Kidney (tissue), 14 donors: ENCODE measurements around the gene TRIM9. TPM values are rescaled to one million over a fixed set of nuclear protein-coding genes. Genes with fewer than 3 reads are reported as not detected.

Experiments
- DNase-seq, 5 donors: peaks; one replicate each; pipeline ENCODE4 v3.0.0-alpha.2; 2013 to 2020
- FAIRE-seq: peaks from 2 replicates; lab custom pipeline; 2012; peaks lifted over from hg19 to GRCh38; lab: Jason Lieb, UNC
- H3K27ac ChIP-seq, 2 donors: one replicate each; pipeline ENCODE4 v1.7.0; 2013; ENCODE audit warnings: low read depth in 2 of 2, low read length in 2 of 2, inconsistent platforms in 1 of 2
- H3K27me3 ChIP-seq: one replicate; pipeline ENCODE4 v1.7.1; 2013; ENCODE audit warnings: low read length, inconsistent platforms; ENCODE audit not compliant: control insufficient read depth, insufficient read depth
- H3K36me3 ChIP-seq, 3 donors: one replicate each; pipeline versions ENCODE4 v1.7.0 to v1.7.1; 2013; ENCODE audit warnings: low read length in 3 of 3, control low read depth in 1 of 3, inconsistent platforms in 1 of 3; ENCODE audit not compliant: insufficient read depth in 3 of 3, control insufficient read depth in 2 of 3
- H3K4me1 ChIP-seq, 3 donors: one replicate each; pipeline versions ENCODE4 v1.7.0 to v1.7.1; 2013; ENCODE audit warnings: low read length in 3 of 3, inconsistent platforms in 1 of 3, low read depth in 1 of 3; ENCODE audit not compliant: control insufficient read depth in 2 of 3, insufficient read depth in 2 of 3
- H3K4me3 ChIP-seq, 3 donors: one replicate each; pipeline versions ENCODE4 v1.7.0 to v1.8.1; 2013; ENCODE audit warnings: low read length in 3 of 3, control low read depth in 1 of 3, inconsistent platforms in 1 of 3
- H3K9ac ChIP-seq, 3 donors: one replicate each; pipeline versions ENCODE4 v1.7.0 to v1.7.1; 2013; ENCODE audit warnings: low read length in 3 of 3, control low read depth in 1 of 3, inconsistent platforms in 1 of 3
- H3K9me3 ChIP-seq, 3 donors: one replicate each; pipeline versions ENCODE4 v1.7.0 to v1.7.1; 2013; ENCODE audit warnings: low read length in 3 of 3, control low read depth in 1 of 3, inconsistent platforms in 1 of 3; ENCODE audit not compliant: control insufficient read depth in 2 of 3, insufficient read depth in 1 of 3
- intact Hi-C: fragments of 100-400 bp; cut with DNase I; formaldehyde crosslinking; loops from one replicate; pipeline ENCODE4 v1.11.1; 2022
- polyA plus RNA-seq: library from polyadenylated mRNA; stranded (reverse); fragments of 350-450 nt; fragmentation: Illumina TruSeq; extraction: RNeasy Lipid Tissue Mini Kit (QIAGEN cat#74804); gene quantifications from one replicate; pipeline ENCODE4 v1.2.3, GENCODE V29; 2014; ENCODE audit warnings: low read depth, low replicate concordance; ENCODE audit not compliant: insufficient read depth
- total RNA-seq: library from RNA; stranded (reverse); fragmentation: NEBNext Ultra II Directional; extraction: Animal tissue kit (Norgen Biotek cat#: 25700); gene quantifications from one replicate; pipeline ENCODE4 v1.2.1, GENCODE V29; 2021
- TF ChIP-seq, protein P1 (sequence below): IDR thresholded peaks from 3 replicates; pipeline ENCODE4 v1.5.1; 2012; ENCODE audit warnings: mild to moderate bottlenecking, moderate library complexity, borderline replicate concordance; ENCODE audit not compliant: insufficient read depth; ENCODE audit errors: extremely low read depth
- donor health status: control.
- donor health status: control.
- donor health status: control.
- donor health status: control.
- donor health status: control.
- donor health status: DM: yes; HTN: yes; CAD: no.
- donor health status: Normal renal cell carcinoma (clear cell type).

The TRIM9 gene
- total and polyA plus RNA-seq, 2 donors from 2014 or later = 0.67 to 2.0 TPM

DNA sequence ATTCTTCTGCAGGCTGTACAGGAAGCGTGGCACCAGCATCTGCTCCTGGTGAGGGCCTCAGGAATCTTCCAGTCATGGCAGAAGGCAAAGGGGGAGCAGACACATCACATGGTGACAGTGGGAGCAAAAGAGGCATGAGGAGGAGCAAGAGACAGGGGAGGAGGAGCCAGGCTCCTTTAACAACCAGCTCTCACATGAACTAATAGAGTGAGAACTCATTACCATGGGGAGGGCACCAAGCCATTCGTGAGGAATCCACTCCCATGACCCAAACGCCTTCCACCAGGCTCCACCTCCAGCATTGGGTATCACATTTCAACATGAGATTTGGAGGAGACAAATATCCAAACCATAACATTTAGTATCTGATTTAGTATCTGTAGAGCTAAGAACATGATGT is 14.7 kb upstream of the TRIM9 start:
- no peak for FAIRE-seq
- no peaks in the 10 kb centered on the region for H3K4me1 ChIP-seq

DNA sequence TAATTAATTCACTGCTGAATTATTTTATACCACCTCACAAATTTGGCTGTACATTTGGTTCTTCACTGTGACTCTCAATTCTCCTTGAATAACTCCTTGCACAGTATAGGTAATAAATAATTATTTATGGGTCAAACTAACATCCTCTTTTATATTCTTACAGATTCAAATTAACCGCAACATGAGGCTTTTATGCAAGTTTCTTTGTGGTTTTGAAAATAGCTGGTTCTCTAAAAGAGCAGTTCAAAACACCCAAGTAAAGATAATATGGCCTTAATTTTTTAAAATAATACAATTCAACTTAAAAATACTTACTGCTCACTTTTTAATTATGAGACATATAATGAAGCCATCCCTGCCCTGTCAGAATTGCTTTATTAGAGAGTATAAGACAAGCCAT is 12.9 kb upstream of the TRIM9 start:
- no peaks in the 10 kb centered on the region for H3K9me3 ChIP-seq
- TF ChIP-seq, protein P1, sequence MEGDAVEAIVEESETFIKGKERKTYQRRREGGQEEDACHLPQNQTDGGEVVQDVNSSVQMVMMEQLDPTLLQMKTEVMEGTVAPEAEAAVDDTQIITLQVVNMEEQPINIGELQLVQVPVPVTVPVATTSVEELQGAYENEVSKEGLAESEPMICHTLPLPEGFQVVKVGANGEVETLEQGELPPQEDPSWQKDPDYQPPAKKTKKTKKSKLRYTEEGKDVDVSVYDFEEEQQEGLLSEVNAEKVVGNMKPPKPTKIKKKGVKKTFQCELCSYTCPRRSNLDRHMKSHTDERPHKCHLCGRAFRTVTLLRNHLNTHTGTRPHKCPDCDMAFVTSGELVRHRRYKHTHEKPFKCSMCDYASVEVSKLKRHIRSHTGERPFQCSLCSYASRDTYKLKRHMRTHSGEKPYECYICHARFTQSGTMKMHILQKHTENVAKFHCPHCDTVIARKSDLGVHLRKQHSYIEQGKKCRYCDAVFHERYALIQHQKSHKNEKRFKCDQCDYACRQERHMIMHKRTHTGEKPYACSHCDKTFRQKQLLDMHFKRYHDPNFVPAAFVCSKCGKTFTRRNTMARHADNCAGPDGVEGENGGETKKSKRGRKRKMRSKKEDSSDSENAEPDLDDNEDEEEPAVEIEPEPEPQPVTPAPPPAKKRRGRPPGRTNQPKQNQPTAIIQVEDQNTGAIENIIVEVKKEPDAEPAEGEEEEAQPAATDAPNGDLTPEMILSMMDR = no peak
- FAIRE-seq (no peak), DNase-seq (no peak)
- no peaks in the 10 kb centered on the region for H3K4me1 ChIP-seq
- no peak overlapping the region for H3K4me3 ChIP-seq
- no peaks in the 10 kb centered on the region for H3K27me3 ChIP-seq
- H3K9ac ChIP-seq = no peak overlapping the region
- intact Hi-C loops = no loop called here
- no peaks in the 10 kb centered on the region for H3K36me3 ChIP-seq
- no peak overlapping the region for H3K27ac ChIP-seq

More for the DNA sequence above, 14.7 kb upstream of the TRIM9 start:
- H3K9ac ChIP-seq = no peak overlapping the region
- no peaks in the 10 kb centered on the region for H3K9me3 ChIP-seq
- TF ChIP-seq, protein P1 = no peak
- no peaks in the 10 kb centered on the region for H3K27me3 ChIP-seq
- H3K36me3 ChIP-seq = no peaks in the 10 kb centered on the region
- DNase-seq = no peak
- H3K27ac ChIP-seq = no peak overlapping the region
- H3K4me3 ChIP-seq = no peak overlapping the region
- intact Hi-C loops = no loop called here

DNA sequence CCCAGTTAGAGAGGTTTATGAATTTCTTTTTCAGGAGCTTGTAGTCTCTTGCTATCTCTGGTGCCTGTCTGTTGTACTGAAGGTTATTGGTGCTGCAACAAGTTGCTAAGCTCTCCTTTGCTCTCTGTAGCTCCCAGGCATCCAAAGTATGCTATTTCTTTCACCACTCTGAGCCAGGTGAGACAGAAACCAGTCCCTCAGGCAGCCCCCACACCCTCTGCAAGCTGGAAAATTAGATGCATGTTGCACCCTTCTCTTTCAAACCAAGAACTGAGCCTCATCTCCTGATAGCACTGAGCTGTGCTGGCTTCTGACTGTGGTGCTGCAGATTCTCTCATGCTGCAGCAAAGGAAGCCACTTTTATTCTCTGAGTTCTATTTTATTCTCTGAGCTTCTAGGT is 9.6 kb upstream of the TRIM9 start:
- Histone ChIP-seq H3K4me1 (no peaks in the 10 kb centered on the region), H3K9ac (no peak overlapping the region), H3K27me3 (no peaks in the 10 kb centered on the region), H3K36me3 (no peaks in the 10 kb centered on the region), H3K9me3 (no peaks in the 10 kb centered on the region), H3K27ac (no peak overlapping the region), H3K4me3 (no peak overlapping the region)
- FAIRE-seq = no peak
- TF ChIP-seq, protein P1 = no peak
- intact Hi-C loops = no loop called here
- no peak for DNase-seq

DNA sequence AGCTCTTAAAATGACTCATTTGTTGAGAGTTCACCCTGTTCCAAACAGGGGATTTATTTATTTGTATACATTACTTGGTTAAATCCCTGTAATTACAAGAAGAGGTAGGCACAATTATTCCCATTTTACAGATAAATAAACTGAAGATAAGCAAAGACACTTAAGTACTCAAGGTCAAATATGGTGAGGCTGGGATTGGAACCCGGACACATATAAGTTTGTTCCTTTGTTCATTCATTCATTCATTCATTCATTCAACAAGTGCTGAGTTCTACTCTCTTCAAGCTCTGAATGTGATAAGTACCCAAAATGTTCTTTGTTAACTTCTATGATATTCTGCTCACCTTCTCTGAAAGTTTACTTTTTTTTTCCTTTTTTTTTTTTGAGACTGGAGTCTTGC is 2.4 kb upstream of the TRIM9 start:
- H3K4me3 ChIP-seq = no peak overlapping the region
- H3K4me1 ChIP-seq = peaks cover 0 to 13% (median 3%) of the 10 kb centered on the region in 3 donors
- peaks cover 4% of the 10 kb centered on the region for H3K27me3 ChIP-seq
- intact Hi-C loops = no loop called here
- FAIRE-seq = no peak
- TF ChIP-seq, protein P1 = no peak
- no peaks in the 10 kb centered on the region for H3K36me3 ChIP-seq
- H3K9ac ChIP-seq = no peak overlapping the region
- no peaks in the 10 kb centered on the region for H3K9me3 ChIP-seq
- no peak overlapping the region for H3K27ac ChIP-seq
- DNase-seq = no peak
